GM18870 (cell line): ENCODE results near the gene RAC3.
"Not testable (repeated sequence)": the region's sequence is repeated elsewhere in the genome, so short reads cannot be mapped to it uniquely, and the experiment has no call there.

Experiments used
- ATAC-seq: cut with Tn5 transposase; IDR thresholded peaks from one replicate; pipeline ENCODE4 v1.9.1; 2021; ENCODE audit warnings: moderate library complexity; ENCODE audit not compliant: unreplicated experiment

RAC3 gene

DNA sequence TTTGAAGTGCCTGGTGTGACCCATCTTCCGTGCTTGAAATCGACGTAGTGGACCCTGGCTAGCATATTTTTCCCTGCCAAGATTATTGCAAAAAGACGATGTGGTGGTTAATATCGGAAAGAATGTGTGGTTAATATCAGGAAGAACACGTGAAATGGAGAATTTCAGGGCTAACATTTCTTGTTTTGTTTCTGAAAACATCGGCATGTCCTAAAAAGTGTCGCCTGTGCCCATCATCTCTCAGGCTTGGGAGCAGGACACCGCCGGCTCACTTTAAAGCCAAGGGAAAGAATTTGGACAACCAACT is 6.4 kb downstream of the RAC3 start:
- ATAC-seq: no peak

DNA sequence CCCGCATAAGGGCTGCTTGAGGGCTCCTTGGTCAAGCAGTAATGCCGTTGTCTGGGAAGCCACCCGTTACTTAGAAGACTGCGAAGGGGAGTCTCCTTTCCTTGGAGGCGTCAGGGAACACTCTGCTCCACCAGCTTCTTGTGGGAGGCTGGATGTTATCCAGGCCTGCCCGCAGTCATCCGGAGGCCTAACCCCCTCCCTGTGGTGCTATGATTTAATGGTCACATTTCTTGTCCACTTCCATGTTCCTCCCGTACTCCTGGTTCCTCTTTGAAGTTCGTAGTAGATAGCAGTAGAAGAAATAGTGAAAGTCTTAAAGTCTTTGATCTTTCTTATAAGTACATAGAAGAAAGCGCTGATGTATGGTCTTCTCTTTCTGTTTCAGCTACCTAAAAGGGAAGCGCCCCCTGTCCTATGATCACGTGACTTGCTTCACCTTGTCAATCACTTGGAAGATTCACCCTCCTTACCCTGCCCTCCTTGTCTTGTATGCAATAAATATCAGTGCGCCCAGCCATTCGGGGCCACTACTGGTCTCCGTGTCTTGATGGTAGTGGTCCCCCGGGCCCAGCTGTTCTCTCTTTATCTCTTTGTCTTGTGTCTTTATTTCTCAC is 7.4 kb downstream of the RAC3 start:
- ATAC-seq: not testable (repeated sequence)

DNA sequence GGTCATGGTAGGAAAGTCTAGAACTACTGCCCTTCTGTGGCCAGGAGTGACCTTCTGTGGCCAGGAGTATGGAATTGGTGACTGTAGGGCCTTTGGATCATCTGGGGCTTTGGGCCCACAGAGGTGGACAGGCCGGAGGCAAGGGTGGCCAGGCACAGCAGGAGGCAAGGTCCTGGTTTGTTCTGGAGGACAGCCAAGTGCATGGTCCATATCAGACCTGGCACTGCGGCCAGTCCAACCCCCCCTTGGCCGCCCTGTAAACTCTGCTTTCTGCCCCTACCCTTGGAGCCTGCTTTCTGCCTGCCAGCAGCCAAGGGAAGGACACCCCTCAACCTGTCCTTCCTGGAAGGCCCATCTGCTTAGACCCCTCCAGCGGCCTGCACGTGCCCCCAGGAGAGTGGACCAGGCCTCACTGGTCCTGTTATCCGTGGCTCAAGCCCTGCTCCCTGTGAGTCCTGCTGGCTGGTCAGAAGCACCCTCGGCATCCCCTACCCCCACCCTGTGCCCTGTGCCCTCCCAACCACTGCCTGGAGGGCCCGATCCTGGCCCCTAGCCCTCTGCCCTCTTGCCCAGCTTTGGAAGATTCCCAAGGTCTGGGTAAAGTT is 8.3 kb downstream of the RAC3 start:
- no peak for ATAC-seq

DNA sequence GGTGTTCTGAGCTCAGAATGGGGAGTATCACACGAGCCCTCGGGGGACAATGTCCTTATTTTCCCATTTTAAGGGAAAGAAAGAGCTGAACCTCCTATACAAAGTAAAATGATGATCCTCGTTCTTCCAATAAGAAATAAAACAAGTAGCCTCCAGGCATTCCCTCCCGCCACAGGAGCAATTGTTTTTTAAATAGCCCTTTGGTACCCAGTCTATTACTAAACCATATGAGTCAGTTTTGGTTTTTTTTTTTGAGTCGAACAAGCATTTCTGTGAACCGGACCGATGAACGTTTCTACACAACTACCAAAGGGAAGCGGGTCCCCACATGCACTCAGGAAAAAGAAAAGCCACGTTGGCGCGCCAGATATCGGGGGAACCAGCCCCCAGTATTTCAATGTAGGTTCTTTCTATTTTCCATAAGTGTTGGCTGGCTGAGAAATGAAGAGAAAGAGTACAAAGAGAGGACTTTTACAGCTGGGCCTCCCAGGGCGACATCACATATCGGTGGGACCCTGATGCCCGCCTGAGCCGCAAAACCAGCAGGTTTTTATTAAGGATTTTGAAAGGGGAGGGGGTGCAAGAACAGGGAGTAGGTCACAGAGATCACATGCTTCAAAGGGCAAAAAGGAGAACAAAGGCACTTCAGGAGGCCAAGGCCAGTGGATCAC is 9.8 kb downstream of the RAC3 start:
- ATAC-seq: no peak

DNA sequence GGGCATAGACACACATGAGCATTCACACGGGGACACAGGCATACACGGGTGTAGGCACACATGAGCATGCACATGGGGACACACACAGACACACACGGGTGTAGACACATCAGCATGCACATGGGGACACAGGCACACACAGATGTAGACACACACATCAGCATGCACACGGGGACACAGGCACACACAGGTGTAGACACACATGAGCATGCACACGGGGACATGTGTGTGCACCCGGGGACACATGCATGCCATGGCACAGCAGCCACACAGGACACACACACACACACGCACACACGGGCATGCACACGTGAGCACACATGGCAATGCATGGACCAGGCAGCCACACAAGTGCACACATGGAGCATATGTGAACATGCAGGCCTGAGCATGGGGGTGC is 11.2 kb downstream of the RAC3 start:
- ATAC-seq: no peak

DNA sequence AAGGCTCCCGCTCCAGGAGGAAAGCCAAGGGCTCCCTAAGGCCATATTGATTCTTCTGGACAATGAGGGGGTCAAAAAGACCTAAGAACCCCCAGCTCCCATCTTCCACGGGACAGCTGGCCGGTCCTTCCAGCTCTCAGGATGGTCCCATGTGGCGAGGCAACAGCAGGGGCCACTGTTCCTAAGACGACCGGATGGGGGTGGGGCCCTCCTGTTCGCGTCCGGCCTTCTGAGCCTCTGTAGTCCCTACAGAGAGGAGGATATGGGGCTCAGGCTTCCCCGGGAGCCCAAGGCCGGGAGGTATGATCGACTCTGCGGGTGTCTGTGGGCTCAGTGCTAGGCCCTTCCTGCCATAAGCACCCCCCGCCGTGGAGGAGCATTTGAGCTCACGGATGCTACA is 12.0 kb downstream of the RAC3 start:
- no peak for ATAC-seq

DNA sequence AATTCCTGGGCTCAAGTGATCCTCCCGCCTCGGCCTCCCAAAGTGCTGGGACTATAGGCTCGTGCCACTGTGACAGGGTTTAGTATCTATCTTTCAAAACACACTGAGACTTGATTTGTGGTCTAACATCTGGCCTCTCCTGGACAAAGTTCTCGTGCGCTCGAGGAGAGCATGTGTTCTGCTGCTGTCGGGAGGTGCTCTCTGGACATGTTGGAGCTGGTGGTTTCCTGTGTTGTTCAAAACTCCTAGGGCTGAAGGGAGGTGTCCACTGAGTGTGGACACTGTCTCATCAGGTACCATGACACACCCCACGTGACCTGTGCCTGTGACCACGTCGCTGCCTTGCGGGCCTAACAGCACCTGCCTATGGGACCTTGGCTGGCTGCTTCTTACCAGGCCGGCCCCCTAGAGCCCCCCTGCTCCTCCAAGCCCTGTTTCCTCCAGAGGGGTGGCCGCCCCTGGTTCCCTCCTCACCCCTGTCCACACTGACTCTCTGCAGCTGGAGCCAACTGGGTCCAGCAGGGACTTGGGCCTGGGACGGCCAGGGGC is 14.5 kb downstream of the RAC3 start:
- no peak for ATAC-seq

DNA sequence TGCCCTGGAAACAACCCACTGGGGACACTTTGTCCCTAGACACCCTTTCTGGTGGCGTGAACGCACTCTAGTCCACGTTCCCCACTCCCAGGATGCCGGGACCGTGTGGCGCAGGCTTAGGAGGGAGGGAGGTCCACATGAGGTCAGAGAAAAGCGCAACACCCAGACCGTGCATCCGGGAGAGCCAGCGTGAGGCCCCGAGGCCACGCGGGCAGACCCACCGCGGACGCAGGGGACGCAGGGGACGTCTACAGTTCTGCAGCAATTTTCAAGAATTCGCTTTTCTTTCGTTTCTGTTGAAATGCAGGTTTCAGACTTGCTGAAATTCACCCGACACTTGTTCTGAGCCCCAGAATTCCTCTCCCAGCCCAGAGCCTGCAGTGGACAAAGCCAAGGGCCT is 15.4 kb downstream of the RAC3 start:
- ATAC-seq: no peak

DNA sequence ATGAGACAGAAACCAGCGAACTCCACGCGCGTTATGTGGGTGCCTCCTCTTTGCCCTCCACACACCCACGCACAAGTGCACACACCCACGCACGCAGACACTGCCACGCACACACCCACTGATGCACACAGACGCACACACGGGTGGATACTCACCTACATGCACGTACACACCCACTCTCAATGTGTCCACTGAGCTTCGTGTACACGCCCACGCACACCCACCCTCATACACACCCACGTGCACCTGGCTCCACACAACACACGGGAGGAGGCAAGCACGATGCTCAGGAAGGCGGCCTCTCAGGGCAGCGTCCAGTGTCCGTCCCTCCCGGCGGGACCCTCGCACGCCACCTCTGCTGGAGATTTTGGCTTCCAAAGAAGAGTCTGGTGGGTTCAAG is 15.9 kb downstream of the RAC3 start:
- no peak for ATAC-seq

DNA sequence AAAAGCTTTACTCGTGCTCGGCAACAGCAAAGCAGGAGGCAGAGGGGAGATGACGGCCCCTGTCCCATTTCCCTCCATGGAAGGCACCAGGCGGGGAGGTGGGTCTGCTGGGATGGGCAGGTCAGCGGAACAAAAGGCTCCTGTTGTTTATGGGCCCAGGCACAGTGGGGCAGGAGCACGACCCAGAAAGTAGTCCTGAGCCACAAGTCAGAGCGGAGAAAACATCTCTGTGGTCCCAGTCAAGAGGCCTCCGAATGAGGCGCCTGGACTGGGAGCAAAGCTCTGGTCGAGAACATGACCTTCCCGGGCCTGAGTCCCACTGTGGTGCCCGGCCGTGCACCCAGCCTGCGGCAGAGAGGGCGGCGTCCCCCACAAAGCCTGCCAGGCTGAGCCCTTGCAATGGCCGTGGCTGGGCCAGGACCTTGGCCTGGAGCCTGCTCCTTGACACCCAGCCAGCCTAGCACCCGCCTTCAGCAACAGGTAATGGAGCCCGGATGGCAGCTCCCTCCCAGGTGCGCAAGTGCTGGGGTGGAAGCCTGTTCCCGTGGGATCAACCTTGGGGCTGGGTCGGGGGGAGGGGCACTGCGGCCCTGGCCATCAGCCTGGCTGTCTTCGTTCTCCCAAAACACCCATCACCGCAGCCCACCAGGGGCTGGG is 16.6 kb downstream of the RAC3 start:
- no peak for ATAC-seq

DNA sequence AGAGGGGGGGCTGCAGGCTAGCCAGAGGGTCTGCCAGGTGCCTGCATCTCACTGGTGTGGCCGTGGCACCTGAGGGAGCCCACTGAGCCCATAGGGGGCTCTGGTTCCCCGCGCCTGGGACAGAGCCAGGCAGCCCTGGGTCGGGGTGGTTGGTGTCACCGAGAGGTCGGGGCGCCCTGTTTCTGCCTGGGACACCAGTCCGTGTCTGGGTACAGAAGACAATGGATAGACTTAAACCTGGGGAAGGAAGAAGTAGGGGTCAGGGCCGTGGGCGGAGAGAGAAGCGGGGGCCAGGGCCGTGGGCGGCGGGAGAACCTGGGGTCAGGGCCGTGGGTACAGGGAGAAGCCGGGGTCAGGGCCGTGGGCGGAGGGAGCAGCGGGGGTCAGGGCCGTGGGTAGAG is 17.1 kb downstream of the RAC3 start:
- no peak for ATAC-seq

DNA sequence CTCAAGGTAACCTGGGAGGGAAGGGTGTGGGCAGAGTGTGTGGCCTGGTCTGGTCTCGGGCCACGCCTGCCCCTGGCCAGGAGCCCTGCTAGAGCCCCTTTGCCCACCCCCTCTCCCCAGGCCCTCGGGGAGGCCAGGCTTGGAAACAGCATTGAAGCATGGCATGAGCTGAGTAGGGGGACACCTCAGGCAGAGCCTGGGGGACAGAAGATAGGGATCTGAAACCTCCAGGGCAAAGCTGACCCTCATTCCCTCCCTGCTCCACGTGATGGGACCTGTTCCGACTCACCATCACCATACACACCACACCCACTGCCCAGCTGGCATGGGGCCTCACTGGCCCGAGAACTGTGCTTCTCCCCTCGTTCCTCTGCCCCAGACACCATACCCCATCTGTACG is 17.6 kb downstream of the RAC3 start:
- no peak for ATAC-seq

DNA sequence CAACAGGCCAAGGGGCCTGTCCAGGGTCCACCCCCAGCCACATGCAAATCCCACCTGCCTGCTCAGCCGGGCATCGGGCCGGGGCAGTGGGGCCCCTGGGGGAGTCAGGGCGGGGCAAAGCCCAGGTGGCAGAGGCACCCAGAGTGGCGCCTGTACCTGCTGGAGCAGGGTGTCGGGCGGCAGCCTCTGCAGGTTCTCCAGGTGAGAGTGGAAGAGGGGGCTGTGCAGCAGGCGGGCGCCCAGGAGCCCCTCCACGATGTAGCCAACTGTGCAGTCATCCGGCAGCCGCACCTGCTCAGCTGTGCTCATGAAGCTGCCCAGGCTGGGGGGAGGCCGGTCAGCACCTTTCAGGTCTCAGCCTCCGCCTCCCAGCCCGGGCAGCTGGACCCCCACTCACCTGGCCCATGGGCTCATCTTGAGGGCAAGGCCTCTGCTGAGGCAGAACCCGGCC is 18.1 kb downstream of the RAC3 start:
- ATAC-seq: no peak

DNA sequence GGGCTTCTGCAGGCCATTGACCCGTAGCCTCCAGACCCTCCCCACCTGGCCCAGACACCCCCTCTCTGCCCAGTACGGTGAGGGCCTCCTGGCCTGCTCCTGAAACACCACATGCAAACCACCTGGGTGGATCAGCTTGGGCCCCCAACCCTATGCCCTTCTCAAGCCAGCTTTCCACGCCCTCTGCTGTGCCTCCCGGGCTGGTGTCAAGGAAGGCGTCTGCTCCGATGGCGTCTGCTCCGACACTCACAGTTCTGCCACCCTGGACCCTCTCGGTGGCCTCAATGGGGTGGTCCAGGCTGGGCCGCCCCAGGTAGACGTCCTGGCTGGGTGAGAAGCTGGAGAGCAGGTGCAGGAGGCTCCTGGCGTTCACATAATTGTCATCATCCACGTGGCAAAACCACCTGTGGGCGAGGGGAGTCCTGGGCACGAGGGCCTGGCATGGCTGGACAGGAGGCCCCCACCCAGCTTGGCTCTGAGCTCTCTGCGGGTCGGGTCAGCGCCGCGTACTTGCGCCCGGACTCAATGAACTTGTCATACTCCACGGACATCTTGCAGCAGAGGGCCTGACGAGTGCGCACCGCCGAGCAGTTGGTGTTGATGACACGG is 18.8 kb downstream of the RAC3 start:
- no peak for ATAC-seq

DNA sequence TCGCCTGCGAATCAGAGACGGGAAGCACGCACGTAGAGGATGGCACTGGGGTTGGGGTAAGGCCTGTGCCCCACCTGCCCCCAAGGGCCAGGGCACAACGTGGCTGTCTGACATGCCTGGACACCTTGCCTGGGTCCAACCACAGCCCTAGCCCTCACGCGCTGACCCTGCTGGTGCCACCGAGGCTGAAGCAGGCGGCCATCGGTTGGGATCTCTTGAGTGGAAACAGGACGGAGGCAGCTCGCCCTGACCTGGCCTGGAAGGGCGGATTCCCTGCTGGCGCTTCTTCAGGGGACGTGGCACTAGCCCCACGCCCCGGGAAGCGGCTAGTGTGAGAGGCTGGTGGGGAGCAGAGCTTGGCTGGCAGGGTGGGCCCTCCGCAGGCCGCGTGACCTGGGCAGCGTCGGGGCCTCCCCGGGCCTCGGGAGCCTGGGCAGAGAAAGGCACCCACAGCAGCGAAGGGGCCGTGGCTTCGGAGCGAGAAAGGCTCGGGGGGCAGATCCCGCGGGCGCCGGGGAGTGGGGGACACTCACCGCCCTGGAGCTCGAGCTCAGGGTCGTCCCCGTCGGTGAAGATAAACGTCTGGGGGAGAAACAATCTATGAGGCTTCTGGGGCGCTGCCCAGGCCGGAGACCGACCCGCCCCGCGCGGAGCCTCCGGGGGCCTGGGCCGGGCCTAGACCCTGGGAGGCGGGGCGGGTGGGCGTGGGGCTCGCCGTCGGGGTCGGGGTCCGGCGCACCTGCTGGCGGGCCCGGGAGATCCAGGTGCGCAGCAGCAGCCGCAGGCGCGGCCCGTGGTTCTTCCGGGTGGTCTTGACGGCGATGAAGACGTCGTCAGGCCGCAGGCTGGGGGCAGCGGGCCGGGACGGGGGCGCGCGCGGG is 19.5 kb downstream of the RAC3 start:
- no peak for ATAC-seq

DNA sequence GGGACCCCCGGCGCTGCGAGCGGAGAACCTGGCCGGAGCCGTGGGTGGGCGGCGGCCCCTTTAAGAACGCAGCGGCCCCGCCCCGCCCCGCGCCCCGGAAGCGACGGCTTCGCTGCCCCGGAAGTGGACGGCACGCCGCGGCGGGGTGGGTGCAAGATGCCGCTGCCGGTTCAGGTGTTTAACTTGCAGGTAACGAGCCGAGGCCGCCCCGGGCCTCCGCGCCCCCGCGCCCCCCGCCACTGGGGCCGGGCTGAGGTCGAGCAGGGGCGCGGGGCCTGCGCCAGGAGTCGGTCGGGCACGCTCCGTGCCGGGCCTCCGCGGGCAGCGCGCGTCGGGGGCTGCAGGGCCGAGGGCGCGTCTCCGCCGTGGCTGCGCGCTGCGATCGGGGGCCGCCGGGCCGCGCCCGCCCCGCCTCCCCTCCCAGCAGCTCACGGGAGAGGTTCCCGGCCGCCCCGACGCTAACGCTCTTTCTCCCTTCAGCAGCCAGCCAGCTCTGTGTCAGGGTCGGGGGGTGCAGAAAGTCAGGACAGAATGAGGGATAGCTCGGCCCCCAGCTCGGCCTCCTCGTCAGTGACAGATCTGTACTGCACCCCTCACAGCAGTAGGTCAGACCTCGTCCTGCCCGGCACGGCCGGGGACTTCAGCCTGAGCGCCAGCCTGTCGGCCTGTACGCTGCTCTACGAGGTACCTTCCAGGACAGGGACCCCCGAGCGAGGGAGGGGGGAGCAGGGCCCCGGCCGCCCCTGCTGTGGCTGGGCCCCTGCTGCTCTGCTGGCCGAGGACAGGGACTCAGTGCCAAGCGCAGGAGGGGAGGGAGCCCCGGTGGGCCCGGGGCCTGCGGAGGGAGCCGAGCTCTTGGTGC is 20.5 kb downstream of the RAC3 start, which contains the start of the genes GPS1 and RFNG:
TSS of gene GPS1 (plus strand) at position 123 of the 862 bp plus-strand sequence. CDS start at position 157, 34 bp downstream.
TSS of gene RFNG (minus strand) at position 36 of the 862 bp plus-strand sequence. CDS start 45 bp downstream, outside the sequence.
- no peak for ATAC-seq

DNA sequence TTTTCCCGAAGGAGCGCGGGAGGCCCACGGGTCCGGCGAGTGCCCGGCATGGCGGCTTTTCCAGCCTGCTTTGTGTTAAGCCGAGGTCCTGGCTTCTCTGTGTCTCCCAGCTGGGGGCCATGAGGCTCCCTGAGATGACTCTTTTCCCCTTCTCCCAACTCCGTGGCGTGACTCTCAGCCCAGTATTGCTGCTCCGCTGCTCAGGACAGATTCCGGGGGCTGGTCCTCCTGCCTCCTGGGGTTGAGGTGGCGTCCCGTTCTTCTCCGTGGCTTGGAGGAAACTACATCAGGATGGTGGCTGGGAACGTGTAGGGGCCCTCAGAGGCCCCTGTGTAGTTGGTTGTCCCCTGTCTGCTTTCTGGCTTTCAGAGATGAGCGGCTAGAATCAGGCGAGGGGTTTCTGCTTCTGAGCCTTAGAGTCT is 21.2 kb downstream of the RAC3 start:
- no peak for ATAC-seq

DNA sequence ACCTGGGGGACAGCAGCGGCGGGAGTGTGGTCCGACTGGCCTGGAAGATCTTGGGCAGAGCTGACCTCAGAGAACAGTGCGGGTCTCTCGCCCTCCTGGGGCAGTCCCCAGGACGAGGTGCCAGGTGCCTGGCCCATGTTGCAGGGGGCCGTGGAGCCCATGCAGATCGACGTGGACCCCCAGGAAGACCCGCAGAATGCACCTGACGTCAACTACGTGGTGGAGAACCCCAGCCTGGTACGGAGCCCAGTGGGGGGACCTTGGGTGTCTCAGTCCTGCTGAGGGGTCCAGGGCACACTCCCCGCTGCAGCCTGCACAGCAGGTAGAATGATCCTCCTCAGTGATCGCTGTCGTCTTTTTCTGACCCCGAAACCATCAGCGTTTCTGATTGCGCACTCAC is 21.7 kb downstream of the RAC3 start:
- no peak for ATAC-seq

DNA sequence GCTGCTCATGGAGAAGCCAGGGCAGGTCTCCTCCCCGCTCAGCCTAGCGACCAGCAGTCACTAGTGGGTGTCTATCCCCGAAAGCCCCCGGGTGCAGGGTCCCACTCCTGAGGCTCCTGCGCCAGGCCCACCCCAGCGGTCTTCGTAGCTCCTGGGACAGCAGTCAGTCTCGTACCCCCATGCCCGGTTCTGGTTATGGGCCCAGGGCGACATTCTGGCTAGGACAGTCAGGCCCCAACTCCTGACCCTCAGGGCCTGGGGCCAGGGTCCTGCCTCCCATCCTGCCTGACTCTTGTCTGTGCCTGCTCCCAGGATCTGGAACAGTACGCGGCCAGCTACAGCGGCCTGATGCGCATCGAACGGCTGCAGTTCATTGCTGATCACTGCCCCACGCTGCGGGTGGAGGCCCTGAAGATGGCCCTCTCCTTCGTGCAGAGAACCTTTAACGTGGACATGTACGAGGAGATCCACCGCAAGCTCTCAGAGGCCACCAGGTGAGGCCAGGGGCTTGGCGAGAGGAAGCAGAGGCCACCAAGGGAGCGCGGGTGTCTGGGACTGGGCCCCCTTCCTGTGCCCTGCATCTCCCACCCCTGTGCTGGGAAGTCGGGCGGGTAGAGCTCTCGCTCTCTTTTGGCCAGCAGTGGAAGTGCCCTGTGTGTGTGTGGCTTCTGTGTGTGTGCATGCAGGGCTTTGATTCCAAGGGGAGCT is 22.2 kb downstream of the RAC3 start:
- no peak for ATAC-seq
